IMR-90 (cell line): ENCODE measurements around the gene TMEM63B. TPM values are rescaled to one million over a fixed set of nuclear protein-coding genes. Genes with fewer than 3 reads are reported as not detected.
"Not testable (repeated sequence)": the region's sequence is repeated elsewhere in the genome, so short reads cannot be mapped to it uniquely, and the experiment has no call there.

Experiments used
- ATAC-seq: fragments of 200-7000 bp; cut with Tn5 transposase; 2 replicates; pipeline ENCODE4 v1.9.1; 2020; ENCODE audit warnings: low read depth, mild to moderate bottlenecking, moderate library complexity
- BruUV-seq: library from RNA; stranded (reverse); fragments of 400-500 nt; replicated peaks from 2 replicates; lab custom pipeline; 2021; lab: Mats Ljungman, UMichigan
- CTCF ChIA-PET: fragments of 300-600 bp; formaldehyde crosslinking; extraction: SDS; loops from one replicate; lab custom pipeline; 2021; ENCODE audit warnings: antibody characterized with exemption; lab: Yijun Ruan, JAX
- POLR2A ChIA-PET: fragments of 300-600 bp; sonication (Branson Sonifier 250); formaldehyde crosslinking; loops from one replicate; lab custom pipeline; 2022; ENCODE audit warnings: antibody characterized with exemption; ENCODE audit not compliant: unreplicated experiment; lab: Charles Lee
- DNase-seq: peaks from one replicate; pipeline ENCODE4 v3.0.0; 2013
- H2AFZ ChIP-seq: replicated peaks from 2 replicates; pipeline ENCODE3; 2013; ENCODE audit warnings: low read length, mild to moderate bottlenecking; ENCODE audit not compliant: poor library complexity
- H2AK5ac ChIP-seq: 2 replicates; pipeline ENCODE4 v1.6.1; 2013; ENCODE audit warnings: low read depth, low read length, inconsistent platforms
- H2AK9ac ChIP-seq: replicated peaks from 2 replicates; pipeline ENCODE3; 2013; ENCODE audit warnings: mild to moderate bottlenecking, low read depth, low read length, moderate library complexity; ENCODE audit not compliant: poor library complexity
- H2BK120ac ChIP-seq: 2 replicates; pipeline ENCODE4 v1.6.1; 2013; ENCODE audit warnings: low read depth, low read length, inconsistent platforms
- H2BK15ac ChIP-seq: 3 replicates; pipeline ENCODE4 v1.6.1; 2013; ENCODE audit warnings: low read depth, low read length, inconsistent platforms
- H2BK20ac ChIP-seq: 2 replicates; pipeline ENCODE4 v1.6.1; 2013; ENCODE audit warnings: low read depth, mild to moderate bottlenecking, inconsistent platforms, low read length, moderate library complexity
- H2BK5ac ChIP-seq: 2 replicates; pipeline ENCODE4 v1.6.1; 2013; ENCODE audit warnings: mild to moderate bottlenecking, low read depth, low read length, inconsistent platforms; ENCODE audit not compliant: poor library complexity, severe bottlenecking
- H3K14ac ChIP-seq: replicated peaks from 2 replicates; pipeline ENCODE4 v1.6.1; 2013; ENCODE audit warnings: low read depth, low read length, inconsistent platforms
- H3K18ac ChIP-seq: 2 replicates; pipeline ENCODE4 v1.6.1; 2013; ENCODE audit warnings: low read depth, low read length, control low read depth
- H3K23ac ChIP-seq: 2 replicates; pipeline ENCODE4 v1.6.1; 2013; ENCODE audit warnings: low read depth, low read length, inconsistent platforms
- H3K27ac ChIP-seq: 2 replicates; pipeline ENCODE4 v1.5.1; 2013; ENCODE audit warnings: mild to moderate bottlenecking, control low read depth, low read length; ENCODE audit not compliant: insufficient read depth
- H3K27me3 ChIP-seq: 2 replicates; pipeline ENCODE4 v1.6.1; 2013; ENCODE audit warnings: low read length; ENCODE audit not compliant: control insufficient read depth, insufficient read depth
- H3K36me3 ChIP-seq: 2 replicates; pipeline ENCODE4 v1.6.1; 2013; ENCODE audit warnings: low read length, mixed read lengths; ENCODE audit not compliant: control insufficient read depth, insufficient read depth
- H3K4ac ChIP-seq: 2 replicates; pipeline ENCODE4 v1.6.1; 2013; ENCODE audit warnings: low read depth, low read length, inconsistent platforms
- H3K4me1 ChIP-seq: 2 replicates; pipeline ENCODE4 v1.6.1; 2013; ENCODE audit warnings: low read length, mixed read lengths; ENCODE audit not compliant: control insufficient read depth, insufficient read depth
- H3K4me2 ChIP-seq: 2 replicates; pipeline ENCODE4 v1.6.1; 2013; ENCODE audit warnings: low read depth, mild to moderate bottlenecking, control low read depth, low read length, moderate library complexity
- H3K4me3 ChIP-seq: 2 replicates; pipeline ENCODE4 v1.5.1; 2013; ENCODE audit warnings: low read depth, mild to moderate bottlenecking, control low read depth, low read length, moderate library complexity; ENCODE audit not compliant: insufficient read depth
- H3K56ac ChIP-seq: 2 replicates; pipeline ENCODE4 v1.6.1; 2013; ENCODE audit warnings: low read length, inconsistent platforms; ENCODE audit not compliant: insufficient read depth; ENCODE audit errors: extremely low read depth
- H3K79me1 ChIP-seq, 2 experiments: 2 replicates each; pipeline ENCODE4 v1.6.1; 2013; ENCODE audit warnings: low read length in 2 of 2, inconsistent platforms in 1 of 2, low read depth in 1 of 2
- H3K9ac ChIP-seq: 2 replicates; pipeline ENCODE4 v1.6.1; 2013; ENCODE audit warnings: low read depth, low read length, control low read depth
- H3K9me1 ChIP-seq: 2 replicates; pipeline ENCODE4 v1.6.1; 2013; ENCODE audit warnings: low read length, inconsistent platforms; ENCODE audit not compliant: insufficient read depth
- H3K9me3 ChIP-seq: 2 replicates; pipeline ENCODE4 v1.6.1; 2013; ENCODE audit warnings: low read length; ENCODE audit not compliant: control insufficient read depth, insufficient read depth
- H4K20me1 ChIP-seq: 2 replicates; pipeline ENCODE4 v1.6.1; 2013; ENCODE audit warnings: low read length, inconsistent platforms; ENCODE audit not compliant: insufficient read depth
- H4K5ac ChIP-seq: 2 replicates; pipeline ENCODE4 v1.6.1; 2013; ENCODE audit warnings: mild to moderate bottlenecking, low read depth, low read length, control low read depth
- H4K8ac ChIP-seq, 2 experiments: 2 replicates each; pipeline ENCODE4 v1.6.1; 2013; ENCODE audit warnings: low read depth in 2 of 2, low read length in 2 of 2, control low read depth in 1 of 2, inconsistent platforms in 1 of 2
- H4K91ac ChIP-seq: 2 replicates; pipeline ENCODE4 v1.6.1; 2013; ENCODE audit warnings: low read depth, low read length, inconsistent platforms; ENCODE audit not compliant: insufficient read depth
- WGBS, 2 experiments: methylation state at CpG; one replicate each; pipeline versions ENCODE4 v1.1.5 to v1.1.7; 2013; ENCODE audit warnings: missing lambda C conversion rate in 2 of 2; ENCODE audit not compliant: insufficient read length in 1 of 2; ENCODE audit errors: extremely low coverage in 2 of 2; 5-methylcytosine and 5-hydroxymethylcytosine counted together
- dilution Hi-C: fragments of 300-500 bp; cut with HindIII; formaldehyde crosslinking; loops from one replicate; pipeline ENCODE4 v1.14.3; 2018; ENCODE audit warnings: low sequenced_read_pairs; ENCODE audit not compliant: unreplicated experiment
- in situ Hi-C: fragments of 300-500 bp; cut with MboI; formaldehyde crosslinking; loops from 3 replicates; pipeline ENCODE4 v1.14.3; 2019; ENCODE audit warnings: low sequenced_read_pairs, inconsistent platforms, mixed read lengths
- intact Hi-C: fragments of 100-400 bp; cut with micrococcal nuclease; formaldehyde crosslinking; loops from 2 replicates; pipeline ENCODE4 v1.10.0; 2022
- polyA plus RNA-seq, 3 experiments: library from polyadenylated mRNA; depleted of rRNA; stranded (reverse); fragments of >200 nt; gene quantifications; 2 replicates each; pipeline ENCODE4 v1.2.3, GENCODE V29; 2012; ENCODE audit warnings: low replicate concordance in 1 of 3
- total RNA-seq: library from RNA; depleted of rRNA; stranded (reverse); fragments of >200 nt; gene quantifications from 2 replicates; pipeline ENCODE4 v1.2.3, GENCODE V29; 2012

TMEM63B gene
- total and polyA plus RNA-seq, 2 of the 4 experiments (the other 2 are of a cell fraction): 12.2 to 42.6 TPM

- H3K4me1 ChIP-seq, H2AK5ac ChIP-seq, POLR2A ChIA-PET, H2AFZ ChIP-seq, ATAC-seq, H3K4ac ChIP-seq, H3K9me1 ChIP-seq, H3K27ac ChIP-seq, H3K36me3 ChIP-seq, CTCF ChIA-PET, H4K91ac ChIP-seq, H3K4me2 ChIP-seq, H2BK5ac ChIP-seq, H2AK9ac ChIP-seq, H2BK15ac ChIP-seq, intact Hi-C loops, dilution Hi-C loops, H3K56ac ChIP-seq, H3K79me1 ChIP-seq, H2BK120ac ChIP-seq, in situ Hi-C loops, H3K23ac ChIP-seq, H4K20me1 ChIP-seq, H3K4me3 ChIP-seq, BruUV-seq, H3K14ac ChIP-seq, DNase-seq, H3K9ac ChIP-seq, H3K9me3 ChIP-seq, H4K8ac ChIP-seq, H4K5ac ChIP-seq, H2BK20ac ChIP-seq, H3K18ac ChIP-seq: not testable (repeated sequence)
- no CpG with 5 or more reads among the region's 7 CpGs for WGBS, 2 experiments
- H3K27me3 ChIP-seq: peaks cover 29% of the 10 kb centered on the region
These were observed 58.0 kb downstream of the TMEM63B start for GRCh38 chr6:44185356-44185755.
